Epidermal melanocyte (primary cell): Measurements from ENCODE around the gene METAP1.
"Not testable (repeated sequence)": the region's sequence is repeated elsewhere in the genome, so short reads cannot be mapped to it uniquely, and the experiment has no call there.

Experiments
- DNase-seq: peaks from one replicate; pipeline ENCODE4 v3.0.0; 2011; ENCODE audit warnings: low spot score; ENCODE audit not compliant: insufficient read length

Gene METAP1

GRCh38 chr4:98995183-98996055, at the start of gene METAP1:
Gene METAP1, plus strand, starts transcription at chr4:98995721. Its CDS starts 33 bp downstream, at chr4:98995754.
- peak; percentile 90 for DNase-seq

- DNase-seq, result no peak
These were observed 49.2 kb upstream of the METAP1 start for GRCh38 chr4:98946359-98946758.

DNA sequence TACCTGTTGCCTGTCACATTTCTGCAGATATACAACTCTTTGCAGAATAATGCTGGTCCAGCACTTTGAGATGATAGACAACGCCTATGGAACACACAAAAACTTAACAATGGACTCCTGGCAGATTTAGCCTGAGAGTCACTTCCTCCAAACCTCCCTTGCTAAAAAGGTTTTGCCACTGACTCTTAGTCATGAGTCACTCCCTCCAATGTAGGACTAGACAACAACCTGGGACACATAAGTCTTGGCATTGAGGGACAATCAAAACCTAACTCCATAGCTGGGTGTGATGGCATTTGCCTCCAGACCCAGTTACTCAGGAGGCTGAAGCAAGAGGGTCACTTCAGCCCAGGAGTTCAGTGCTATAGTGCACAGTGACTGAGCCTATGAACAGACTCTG, 44.6 kb upstream of the METAP1 start:
- no peak for DNase-seq

DNA sequence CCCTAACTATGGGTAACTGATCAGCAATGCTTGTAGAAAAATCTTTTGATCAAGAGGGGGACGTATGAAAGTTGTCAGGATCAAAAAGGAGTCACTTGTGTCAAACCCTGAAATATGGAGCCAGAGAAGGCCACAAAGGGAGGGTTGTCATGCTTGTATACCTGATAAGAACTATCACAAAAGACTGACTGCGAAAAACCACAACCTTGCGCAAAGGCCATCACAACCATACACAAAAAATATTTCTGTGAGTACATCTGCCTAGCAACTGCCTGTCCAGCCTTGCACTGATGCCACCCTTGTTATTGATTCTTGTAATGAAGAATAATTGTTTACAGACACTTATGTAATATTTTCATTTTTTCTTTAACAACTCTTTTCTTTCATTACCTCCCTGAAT, 43.8 kb upstream of the METAP1 start:
- DNase-seq, result no peak

- DNase-seq, result no peak
These were observed 40.3 kb upstream of the METAP1 start for GRCh38 chr4:98955229-98955628.

DNA sequence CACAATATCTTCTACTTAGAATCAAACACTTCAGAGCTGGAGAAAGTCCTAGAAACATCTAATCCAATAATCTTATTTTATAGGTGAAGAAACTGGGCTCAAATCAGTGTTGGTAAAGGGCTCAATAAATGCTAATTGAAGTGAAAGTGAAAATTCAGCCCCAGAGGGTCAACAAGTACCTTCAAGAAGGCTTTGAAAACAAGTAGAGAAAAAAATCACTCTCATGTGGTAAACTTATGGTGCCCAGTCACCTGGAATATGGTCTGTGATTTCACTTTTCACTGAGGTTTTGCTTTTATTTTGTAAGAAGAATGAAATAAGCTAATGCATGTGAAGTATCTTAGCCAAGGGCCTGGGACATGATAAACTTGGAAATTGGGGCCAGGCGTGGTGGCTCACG, 37.5 kb upstream of the METAP1 start:
- DNase-seq, result no peak

DNA sequence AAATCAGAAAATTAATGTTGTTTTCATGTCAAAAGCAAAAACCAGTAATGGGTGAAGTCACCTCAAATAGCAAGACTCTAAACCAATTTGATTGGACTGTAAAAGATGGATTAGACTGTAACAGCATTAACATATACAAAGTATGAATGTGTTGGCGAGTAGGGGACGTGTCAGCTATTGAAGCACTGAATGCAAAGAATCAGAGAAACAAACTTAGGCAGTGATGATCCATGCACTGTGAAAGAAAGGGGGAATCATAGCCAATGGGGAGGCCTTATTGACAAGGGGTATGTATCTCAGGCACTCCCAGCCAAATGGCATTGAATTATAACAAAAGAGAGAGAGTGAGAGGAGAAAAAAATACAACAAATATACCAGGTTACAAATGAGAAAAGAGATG, 36.1 kb upstream of the METAP1 start:
- DNase-seq, result no peak

GRCh38 chr4:98961770-98962169, 33.8 kb upstream of the METAP1 start:
- DNase-seq, result no peak

GRCh38 chr4:98963538-98964433, 31.7 kb upstream of the METAP1 start:
- DNase-seq, result no peak

DNA sequence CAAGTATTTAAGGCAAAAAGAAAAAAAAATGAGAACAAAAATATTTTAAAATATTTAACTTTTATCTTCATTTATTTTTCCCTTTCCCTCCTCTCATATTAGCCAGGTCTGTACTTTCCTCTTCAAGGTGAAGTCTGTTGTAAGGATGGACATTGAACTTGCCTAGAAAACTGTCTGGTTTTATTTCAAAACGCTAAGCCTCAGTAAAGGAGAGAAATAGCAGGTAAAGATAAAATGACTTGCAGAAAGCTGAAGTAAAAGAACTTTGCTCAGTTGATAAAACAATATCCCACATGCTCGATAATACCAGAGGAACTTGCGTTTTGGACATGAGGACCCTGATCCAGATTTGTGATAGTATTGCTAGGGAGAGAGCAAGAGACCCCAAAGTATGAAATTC, 28.6 kb upstream of the METAP1 start:
- DNase-seq, result no peak

DNA sequence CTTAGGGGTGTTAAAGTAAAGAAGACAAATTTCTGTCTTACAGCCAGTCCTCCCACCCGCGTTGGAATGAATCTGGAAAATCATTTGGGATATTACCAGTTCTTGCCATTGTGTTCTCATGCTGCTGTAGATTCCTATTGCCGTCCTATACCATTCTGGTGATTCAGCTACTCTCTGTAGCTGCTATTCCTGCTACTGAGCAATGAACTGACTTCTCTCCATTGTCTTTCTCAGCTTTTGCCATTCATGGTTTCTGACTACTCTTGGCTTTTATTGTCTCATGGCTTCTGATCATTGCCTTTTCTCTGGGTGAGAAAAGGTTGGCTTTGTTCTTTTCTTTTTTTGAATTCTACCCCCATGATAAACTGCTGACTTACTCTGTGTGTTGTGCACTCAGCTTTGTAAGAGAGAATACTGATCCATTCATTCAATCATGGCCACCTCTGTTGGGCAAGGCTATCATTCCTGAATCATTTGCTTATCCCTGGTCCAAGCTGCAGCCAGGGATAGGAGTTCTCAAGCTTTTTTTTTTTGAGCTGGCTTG, 27.7 kb upstream of the METAP1 start:
- DNase-seq, result no peak

- no peak for DNase-seq
These were observed 25.4 kb upstream of the METAP1 start for GRCh38 chr4:98969878-98970785.

DNA sequence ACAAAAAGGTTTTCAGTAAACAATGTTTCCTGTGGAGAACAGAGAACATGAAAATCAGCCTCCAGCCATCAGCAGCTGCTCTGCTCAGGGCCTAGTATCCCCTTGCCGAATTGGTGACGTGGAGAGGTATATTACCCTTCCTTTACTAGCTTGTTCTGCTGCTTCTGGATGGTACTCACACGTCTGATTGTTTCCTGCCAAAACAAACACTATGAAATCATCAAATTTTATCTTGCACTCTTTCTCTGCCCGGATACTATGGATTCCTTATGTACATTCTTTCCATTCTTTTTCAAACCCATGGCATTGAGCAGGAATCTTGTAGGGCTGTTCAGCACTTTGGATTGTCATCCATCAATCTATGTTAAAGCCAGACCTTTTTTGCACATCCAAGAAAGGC, 18.8 kb upstream of the METAP1 start:
- no peak for DNase-seq

DNA sequence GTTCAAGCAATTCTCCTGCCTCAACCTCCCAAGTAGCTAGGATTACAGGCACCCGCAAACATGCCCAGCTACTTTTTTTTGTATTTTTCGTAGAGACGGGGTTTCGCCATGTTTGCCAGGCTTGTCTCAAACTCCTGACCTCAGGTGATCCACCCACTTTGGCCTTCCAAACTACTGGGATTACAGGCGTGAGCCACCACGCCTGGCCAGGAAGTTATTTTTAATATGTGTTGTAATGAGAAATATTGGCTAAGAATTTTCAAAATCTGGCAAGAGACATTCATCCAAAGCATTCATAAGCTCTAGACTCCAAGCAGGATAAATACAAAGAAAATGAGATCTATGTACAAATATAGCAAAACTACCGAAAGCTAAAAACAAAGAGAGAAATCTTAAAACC, 18.0 kb upstream of the METAP1 start:
- DNase-seq, result no peak

DNA sequence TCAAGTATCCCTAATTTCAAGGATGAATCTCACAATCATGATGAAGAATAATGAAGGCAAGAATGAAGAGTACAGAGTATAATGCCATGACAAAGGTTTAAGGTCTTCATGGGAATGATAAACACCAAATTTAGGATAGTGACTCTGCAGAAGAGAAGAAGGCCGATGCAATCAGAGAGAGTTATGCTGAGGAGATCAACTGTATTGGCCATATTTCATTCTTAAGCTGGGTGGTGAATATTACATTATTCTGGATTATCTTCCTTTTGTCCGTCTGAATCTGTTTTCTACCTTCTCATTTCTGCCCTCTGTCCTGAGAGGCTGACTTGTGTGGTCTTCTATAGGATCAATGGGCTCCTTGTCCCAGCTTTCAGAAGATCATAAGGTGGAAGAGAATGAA, 7.8 kb upstream of the METAP1 start:
- no peak for DNase-seq

DNA sequence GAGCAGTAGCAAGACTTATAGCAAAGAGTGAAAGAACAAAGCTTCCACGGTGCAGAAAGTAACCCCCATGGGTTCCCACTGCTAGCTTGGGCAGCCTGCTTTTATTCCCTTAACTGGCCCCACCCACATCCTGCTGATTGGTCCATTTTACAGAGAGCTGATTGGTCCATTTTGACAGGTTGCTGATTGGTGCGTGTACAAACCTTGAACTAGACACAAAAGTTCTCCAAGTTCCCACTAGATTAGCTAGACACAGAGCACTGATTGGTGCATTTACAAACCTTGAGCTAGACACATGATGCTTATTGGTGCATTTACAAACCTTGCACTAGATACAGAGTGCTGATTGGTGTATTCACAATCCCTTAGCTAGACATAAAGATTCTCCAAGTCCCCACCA, 2.7 kb upstream of the METAP1 start:
- not testable (repeated sequence) for DNase-seq

- no peak for DNase-seq
These were observed 2.0 kb upstream of the METAP1 start for GRCh38 chr4:98993419-98994071.

- no peak for DNase-seq
These were observed 893 bp upstream of the METAP1 start for GRCh38 chr4:98994474-98995182.

- DNase-seq, result no peak
These were observed 689 bp downstream of the METAP1 start for GRCh38 chr4:98996056-98996764.
